Measurements from ENCODE around the gene HS2ST1. TPM values are rescaled to one million over a fixed set of nuclear protein-coding genes. Genes with fewer than 3 reads are reported as not detected.
"Not testable (repeated sequence)": the region's sequence is repeated elsewhere in the genome, so short reads cannot be mapped to it uniquely, and the experiment has no call there.

Gene HS2ST1
- total RNA-seq, 2 experiments from 2014 or later, result 16.8 to 21.6 TPM

DNA sequence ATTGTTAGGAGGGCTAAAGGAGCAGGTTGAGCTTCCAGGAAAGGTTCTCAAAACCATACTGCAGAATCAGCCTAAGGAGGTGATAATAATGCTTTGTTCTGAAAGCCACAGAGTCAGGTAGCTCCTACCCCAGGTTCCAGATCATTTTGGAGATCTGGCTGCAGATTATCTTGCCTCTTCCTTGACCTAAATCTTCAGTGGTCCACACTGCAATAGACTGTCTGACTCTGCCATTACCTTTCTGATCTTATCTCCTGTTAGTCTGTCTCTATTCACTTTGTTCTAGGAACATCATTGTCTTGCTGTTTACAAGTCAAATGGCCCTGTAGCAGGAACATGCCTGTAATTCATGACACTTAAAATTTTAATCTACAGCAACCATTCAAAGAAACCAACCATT is 73.0 kb downstream of the HS2ST1 start:
- no peaks in the 10 kb centered on the region for H3K9me3 Mint-ChIP-seq
- DNase-seq, result no peak
- TF ChIP-seq, protein P1, sequence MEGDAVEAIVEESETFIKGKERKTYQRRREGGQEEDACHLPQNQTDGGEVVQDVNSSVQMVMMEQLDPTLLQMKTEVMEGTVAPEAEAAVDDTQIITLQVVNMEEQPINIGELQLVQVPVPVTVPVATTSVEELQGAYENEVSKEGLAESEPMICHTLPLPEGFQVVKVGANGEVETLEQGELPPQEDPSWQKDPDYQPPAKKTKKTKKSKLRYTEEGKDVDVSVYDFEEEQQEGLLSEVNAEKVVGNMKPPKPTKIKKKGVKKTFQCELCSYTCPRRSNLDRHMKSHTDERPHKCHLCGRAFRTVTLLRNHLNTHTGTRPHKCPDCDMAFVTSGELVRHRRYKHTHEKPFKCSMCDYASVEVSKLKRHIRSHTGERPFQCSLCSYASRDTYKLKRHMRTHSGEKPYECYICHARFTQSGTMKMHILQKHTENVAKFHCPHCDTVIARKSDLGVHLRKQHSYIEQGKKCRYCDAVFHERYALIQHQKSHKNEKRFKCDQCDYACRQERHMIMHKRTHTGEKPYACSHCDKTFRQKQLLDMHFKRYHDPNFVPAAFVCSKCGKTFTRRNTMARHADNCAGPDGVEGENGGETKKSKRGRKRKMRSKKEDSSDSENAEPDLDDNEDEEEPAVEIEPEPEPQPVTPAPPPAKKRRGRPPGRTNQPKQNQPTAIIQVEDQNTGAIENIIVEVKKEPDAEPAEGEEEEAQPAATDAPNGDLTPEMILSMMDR (IDR thresholded peaks at IDR 0.05), result no peak
- ATAC-seq, result no peak
- CTCF ChIA-PET, result interaction anchor here (0.7 to 1.2 kb wide), 2 partner anchors 10 to 259 kb away, joined by 3 to 4 read pairs; no protein-coding TSS in a partner anchor
- POLR2A ChIA-PET, result no interaction called here
- H3K4me3 Mint-ChIP-seq, result no peak overlapping the region
- intact Hi-C loops (cut with micrococcal nuclease), result no loop called here
- no peak overlapping the region for H3K27ac Mint-ChIP-seq
- H3K36me3 Mint-ChIP-seq (ENCODE audit: low read depth), result peaks cover 4% of the 10 kb centered on the region
- peaks cover 3% of the 10 kb centered on the region for H3K4me1 Mint-ChIP-seq (ENCODE audit: low read depth)
- no peaks in the 10 kb centered on the region for H3K27me3 Mint-ChIP-seq

DNA sequence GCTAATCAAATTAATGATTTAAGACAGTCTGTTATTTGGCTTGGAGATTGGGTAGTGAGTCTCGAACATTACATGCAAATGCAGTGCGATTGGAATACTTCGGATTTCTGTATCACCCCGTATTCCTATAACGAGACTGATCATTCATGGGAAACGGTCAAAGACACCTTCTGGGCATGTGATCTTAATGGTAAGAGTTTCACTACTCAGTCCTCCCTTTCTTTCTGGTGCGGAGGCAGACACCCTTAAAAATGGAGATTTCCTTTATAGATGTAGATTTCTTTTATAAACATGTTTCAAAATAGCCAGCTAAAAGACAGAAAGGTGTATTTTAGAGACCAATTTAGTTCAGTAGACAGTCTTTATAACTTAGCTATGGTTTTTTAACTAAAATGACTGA is 74.4 kb downstream of the HS2ST1 start:
- TF ChIP-seq, protein P1 (IDR thresholded peaks at IDR 0.05), result no peak
- H3K9me3 Mint-ChIP-seq, result no peaks in the 10 kb centered on the region
- intact Hi-C loops (cut with micrococcal nuclease), result no loop called here
- H3K4me3 Mint-ChIP-seq, result no peak overlapping the region
- ATAC-seq (no peak), DNase-seq (no peak)
- peaks cover 4% of the 10 kb centered on the region for H3K36me3 Mint-ChIP-seq (ENCODE audit: low read depth)
- no peaks in the 10 kb centered on the region for H3K27me3 Mint-ChIP-seq
- H3K4me1 Mint-ChIP-seq (ENCODE audit: low read depth), result peaks cover 3% of the 10 kb centered on the region
- no peak overlapping the region for H3K27ac Mint-ChIP-seq
- ChIA-PET CTCF (interaction anchor here (0.6 to 1.5 kb wide), 2 partner anchors 95 to 159 kb away, joined by 4 to 5 read pairs; no protein-coding TSS in a partner anchor), POLR2A (no interaction called here)

DNA sequence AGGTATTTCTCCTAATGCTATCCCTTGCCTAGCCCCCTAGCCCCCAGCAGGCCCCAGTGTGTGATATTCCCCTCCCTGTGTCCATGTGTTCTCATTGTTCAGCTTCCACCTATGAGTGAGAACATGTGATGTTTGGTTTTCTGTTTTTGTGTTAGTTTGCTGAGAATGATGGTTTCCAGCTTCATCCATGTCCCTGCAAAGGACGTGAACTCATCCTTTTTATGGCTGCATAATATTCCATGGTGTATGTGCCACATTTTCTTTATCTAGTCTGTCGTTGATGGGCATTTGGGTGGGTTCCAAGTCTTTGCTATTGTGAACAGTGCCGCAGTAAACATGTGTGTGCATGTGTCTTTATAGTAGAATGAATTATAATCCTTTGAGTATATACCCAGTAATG is 75.3 kb downstream of the HS2ST1 start:
- H3K4me1 Mint-ChIP-seq (ENCODE audit: low read depth); POLR2A ChIA-PET; H3K27me3 Mint-ChIP-seq; H3K9me3 Mint-ChIP-seq; ATAC-seq; H3K4me3 Mint-ChIP-seq; H3K27ac Mint-ChIP-seq; DNase-seq; H3K36me3 Mint-ChIP-seq (ENCODE audit: low read depth): not testable (repeated sequence)
- intact Hi-C loops (cut with micrococcal nuclease), result loop anchor here (10.0 kb wide), 1 partner anchor 95 kb away; no protein-coding TSS in a partner anchor
- CTCF ChIA-PET, result interaction anchor here (1.5 to 1.6 kb wide), 2 partner anchors 94 to 156 kb away, joined by 4 read pairs; no protein-coding TSS in a partner anchor

DNA sequence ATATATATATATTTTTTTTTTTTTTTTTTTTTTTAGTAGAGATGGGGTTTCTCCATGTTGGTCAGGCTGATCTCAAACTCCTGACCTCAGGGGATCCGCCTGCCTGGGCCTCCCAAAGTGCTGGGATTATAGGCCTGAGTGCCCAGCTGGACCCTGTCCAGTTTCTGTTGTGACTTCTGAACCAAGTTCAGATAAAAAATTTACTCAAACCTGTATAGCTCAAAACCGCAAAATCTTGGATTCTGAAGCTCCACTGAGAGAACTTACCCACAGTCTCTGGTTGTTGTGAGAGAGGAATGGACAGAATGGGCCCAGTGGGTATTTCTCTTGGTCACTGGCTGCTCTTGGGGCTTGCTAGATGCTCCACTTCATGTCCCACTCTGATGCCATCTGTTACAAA is 76.4 kb downstream of the HS2ST1 start:
- ChIA-PET CTCF (interaction anchor here (1.6 kb wide), 1 partner anchor 157 kb away, joined by 4 read pairs; no protein-coding TSS in a partner anchor), POLR2A (no interaction called here)
- Mint-ChIP-seq H3K4me3 (no peak overlapping the region), H3K4me1 (ENCODE audit: low read depth) (peaks cover 7% of the 10 kb centered on the region), H3K27me3 (no peaks in the 10 kb centered on the region), H3K36me3 (ENCODE audit: low read depth) (peaks cover 4% of the 10 kb centered on the region), H3K27ac (no peak overlapping the region), H3K9me3 (no peaks in the 10 kb centered on the region)
- ATAC-seq, result no peak
- TF ChIP-seq, protein P1 (IDR thresholded peaks at IDR 0.05), result no peak
- no peak for DNase-seq
- intact Hi-C loops (cut with micrococcal nuclease), result loop anchor here (10.0 kb wide), 1 partner anchor 94 kb away; no protein-coding TSS in a partner anchor

DNA sequence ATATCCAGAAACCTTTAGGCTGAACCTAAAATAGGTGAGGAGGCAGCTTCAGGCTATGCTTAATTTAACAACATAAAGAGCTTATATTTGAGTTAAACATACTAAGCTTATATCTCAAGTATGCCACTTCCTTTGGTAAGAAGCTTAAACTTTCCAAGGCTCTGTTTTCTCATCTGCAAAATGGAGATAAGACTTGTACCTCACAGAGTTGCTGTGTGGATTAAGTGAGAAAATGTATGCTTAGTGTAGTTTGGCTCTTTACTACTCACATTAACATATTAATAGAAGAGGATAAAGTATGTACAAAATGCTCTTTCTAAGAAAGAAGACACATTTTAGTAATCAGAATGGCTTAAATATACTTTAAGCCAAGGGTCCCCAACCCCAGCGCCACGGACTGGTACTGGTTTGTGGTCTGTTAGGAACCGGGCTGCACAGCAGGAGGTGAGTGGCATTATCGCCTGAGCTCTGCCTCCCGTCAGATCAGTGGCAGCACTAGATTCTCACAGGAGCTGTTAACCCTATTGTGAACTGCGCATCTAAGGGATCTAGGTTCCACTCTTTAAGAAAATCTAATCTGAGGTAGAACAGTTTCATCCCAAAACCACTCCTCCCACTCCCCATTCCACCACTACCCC is 77.2 kb downstream of the HS2ST1 start:
- ATAC-seq (no peak), DNase-seq (no peak)
- Mint-ChIP-seq H3K27ac (no peak overlapping the region), H3K27me3 (no peaks in the 10 kb centered on the region), H3K36me3 (ENCODE audit: low read depth) (peaks cover 4% of the 10 kb centered on the region), H3K4me3 (no peak overlapping the region), H3K4me1 (ENCODE audit: low read depth) (peaks cover 7% of the 10 kb centered on the region), H3K9me3 (no peaks in the 10 kb centered on the region)
- intact Hi-C loops (cut with micrococcal nuclease), result loop anchor here (10.0 kb wide), 1 partner anchor 93 kb away; no protein-coding TSS in a partner anchor
- ChIA-PET POLR2A (no interaction called here), CTCF (interaction anchor here (1.6 kb wide), 1 partner anchor 158 kb away, joined by 4 read pairs; no protein-coding TSS in a partner anchor)
- TF ChIP-seq, protein P1 (IDR thresholded peaks at IDR 0.05), result no peak
